Measurements from ENCODE around the gene SERPINA12. TPM values are rescaled to one million over a fixed set of nuclear protein-coding genes. Genes with fewer than 3 reads are reported as not detected.
A peak's percentile ranks its signal among the peaks of the same experiment; 100 is the strongest.

SERPINA12 gene
- total and polyA plus RNA-seq, 12 donors: not detected

GRCh38 chr14:94464290-94464689 is 45.0 kb downstream of the SERPINA12 start:
- 83 to 92% (median 85%) methylated on average over 5 of the region's 5 CpGs for WGBS, 4 donors
- Histone ChIP-seq H3K36me3 (replicated peaks in 1 of 2) (no peaks in the 10 kb centered on the region), H3K27me3 (no peaks in the 10 kb centered on the region), H3K27ac (no peak overlapping the region), H3K9me3 (replicated peaks in 1 of 3) (no peaks in the 10 kb centered on the region), H3K4me1 (replicated peaks in 1 of 2) (no peaks in the 10 kb centered on the region), H3K4me3 (no peak overlapping the region)
- DNase-seq: no peak
- intact Hi-C loops (cut with DNase I): no loop called here
- TF ChIP-seq POLR2A (IDR thresholded peaks at IDR 0.05) (no peak), CTCF (IDR thresholded peaks at IDR 0.05) (no peak)

GRCh38 chr14:94462763-94463572 is 46.3 kb downstream of the SERPINA12 start:
- H3K4me1 ChIP-seq (replicated peaks in 1 of 2): no peaks in the 10 kb centered on the region
- H3K4me3 ChIP-seq: no peak overlapping the region
- intact Hi-C loops (cut with DNase I): no loop called here
- H3K9me3 ChIP-seq (replicated peaks in 1 of 3): no peaks in the 10 kb centered on the region
- 86 to 91% (median 88%) methylated on average over 7 of the region's 7 CpGs for WGBS, 4 donors
- no peaks in the 10 kb centered on the region for H3K27me3 ChIP-seq
- H3K36me3 ChIP-seq (replicated peaks in 1 of 2): no peaks in the 10 kb centered on the region
- no peak for TF ChIP-seq CTCF (IDR thresholded peaks at IDR 0.05)
- no peak for TF ChIP-seq POLR2A (IDR thresholded peaks at IDR 0.05)
- DNase-seq: peak in 1 of 7 donors; percentile 4
- H3K27ac ChIP-seq: no peak overlapping the region

GRCh38 chr14:94462219-94462551 is 47.1 kb downstream of the SERPINA12 start:
- intact Hi-C loops (cut with DNase I): no loop called here
- no peak for DNase-seq
- 81 to 90% (median 88%) methylated on average over 6 of the region's 6 CpGs for WGBS, 4 donors
- no peak for TF ChIP-seq CTCF (IDR thresholded peaks at IDR 0.05)
- no peak for TF ChIP-seq POLR2A (IDR thresholded peaks at IDR 0.05)
- H3K27me3 ChIP-seq: no peaks in the 10 kb centered on the region
- no peaks in the 10 kb centered on the region for H3K4me1 ChIP-seq (replicated peaks in 1 of 2)
- H3K9me3 ChIP-seq (replicated peaks in 1 of 3): no peaks in the 10 kb centered on the region
- no peak overlapping the region for H3K4me3 ChIP-seq
- no peaks in the 10 kb centered on the region for H3K36me3 ChIP-seq (replicated peaks in 1 of 2)
- no peak overlapping the region for H3K27ac ChIP-seq

- Histone ChIP-seq H3K36me3 (replicated peaks in 1 of 2) (no peaks in the 10 kb centered on the region), H3K9me3 (replicated peaks in 1 of 3) (no peaks in the 10 kb centered on the region), H3K27ac (no peak overlapping the region), H3K4me3 (no peak overlapping the region), H3K27me3 (no peaks in the 10 kb centered on the region), H3K4me1 (replicated peaks in 1 of 2) (no peaks in the 10 kb centered on the region)
- DNase-seq: peak in 1 of 7 donors; percentile 17
- TF ChIP-seq CTCF (IDR thresholded peaks at IDR 0.05) (no peak), POLR2A (IDR thresholded peaks at IDR 0.05) (no peak)
- 72 to 89% (median 83%) methylated on average over 14 to 19 of the region's 19 CpGs for WGBS, 4 donors
- intact Hi-C loops (cut with DNase I): no loop called here
Measured at GRCh38 chr14:94461526-94462218, 47.6 kb downstream of the SERPINA12 start.
